ENCODE measurements around the gene STPG4.

Gene STPG4

DNA sequence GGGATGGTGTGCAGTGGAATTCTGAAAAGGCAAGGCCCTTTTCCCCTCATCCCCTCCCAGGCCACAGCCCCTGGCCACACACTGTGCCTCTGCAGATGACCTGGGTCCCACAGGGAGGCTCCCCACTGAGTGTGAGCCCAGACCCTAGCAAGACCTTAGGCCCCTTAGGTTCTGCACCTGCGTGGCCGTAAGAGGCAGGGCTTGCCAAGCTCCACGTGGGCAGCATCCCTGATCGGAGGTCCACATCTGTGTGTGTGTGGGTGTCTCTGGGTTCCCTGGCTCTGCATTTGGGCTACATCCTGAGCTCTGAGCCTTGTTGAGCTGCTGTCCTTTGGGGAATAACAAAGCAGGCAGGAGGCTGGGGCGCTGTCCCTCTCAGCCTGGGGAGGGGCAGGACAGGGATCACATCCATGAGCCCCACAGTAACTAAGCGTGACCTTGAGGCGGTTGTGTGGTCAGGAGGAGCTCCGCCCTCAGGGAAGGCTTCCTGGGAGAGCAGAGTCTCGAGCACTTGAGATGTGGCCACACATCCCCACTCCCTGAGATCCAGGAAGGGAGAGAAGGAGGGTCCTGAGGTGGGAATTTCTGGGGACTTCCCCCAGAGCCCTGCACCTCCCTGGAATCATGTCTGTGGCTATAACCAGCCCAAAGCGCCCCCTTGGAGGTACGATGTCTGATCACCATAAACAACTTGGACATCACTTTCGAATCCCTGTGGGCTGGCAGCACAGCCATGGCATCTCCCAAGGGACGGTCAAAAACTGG is 84.8 kb downstream of the STPG4 start:
- no peak overlapping the region for H3K4me3 ChIP-seq (ENCODE audit: low read depth, low read length)
- TF ChIP-seq CTCF (IDR thresholded peaks at IDR 0.05; ENCODE audit: low read depth, low read length), result no peak

DNA sequence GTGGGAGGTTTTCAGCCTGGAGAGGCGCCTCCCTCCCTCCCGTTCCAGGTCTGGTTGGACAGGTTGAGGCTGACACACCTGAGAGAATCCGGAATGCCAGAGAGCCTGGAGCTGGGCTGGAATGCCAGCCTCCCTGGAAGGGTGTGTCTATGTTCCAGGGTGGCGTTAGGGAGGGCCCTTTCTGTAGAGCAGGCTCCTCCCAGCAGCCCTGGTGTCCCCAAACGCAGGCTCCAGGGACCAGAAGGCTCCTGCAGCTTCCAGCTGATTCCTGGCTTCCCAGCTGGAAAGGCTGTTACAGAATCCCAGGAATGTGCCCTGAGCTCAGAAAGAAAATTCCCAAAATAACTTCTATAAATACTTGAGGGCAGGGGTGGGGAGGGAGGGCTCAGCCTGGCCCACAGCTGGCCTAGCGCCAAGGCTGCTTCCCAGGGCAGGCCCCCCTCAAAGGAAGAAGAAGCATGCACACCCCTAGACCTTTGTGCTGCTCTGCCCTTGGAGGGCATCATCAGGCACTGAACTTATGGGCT is 85.4 kb downstream of the STPG4 start:
- no peak for TF ChIP-seq CTCF (IDR thresholded peaks at IDR 0.05; ENCODE audit: low read depth, low read length)
- no peak overlapping the region for H3K4me3 ChIP-seq (ENCODE audit: low read depth, low read length)

- no peak for TF ChIP-seq CTCF (IDR thresholded peaks at IDR 0.05; ENCODE audit: low read depth, low read length)
- no peak overlapping the region for H3K4me3 ChIP-seq (ENCODE audit: low read depth, low read length)
These were observed 86.0 kb downstream of the STPG4 start for GRCh38 chr2:47068981-47069627.

- no peak overlapping the region for H3K4me3 ChIP-seq (ENCODE audit: low read depth, low read length)
- TF ChIP-seq CTCF (IDR thresholded peaks at IDR 0.05; ENCODE audit: low read depth, low read length), result no peak
These were observed 87.2 kb downstream of the STPG4 start for GRCh38 chr2:47067788-47068407.

DNA sequence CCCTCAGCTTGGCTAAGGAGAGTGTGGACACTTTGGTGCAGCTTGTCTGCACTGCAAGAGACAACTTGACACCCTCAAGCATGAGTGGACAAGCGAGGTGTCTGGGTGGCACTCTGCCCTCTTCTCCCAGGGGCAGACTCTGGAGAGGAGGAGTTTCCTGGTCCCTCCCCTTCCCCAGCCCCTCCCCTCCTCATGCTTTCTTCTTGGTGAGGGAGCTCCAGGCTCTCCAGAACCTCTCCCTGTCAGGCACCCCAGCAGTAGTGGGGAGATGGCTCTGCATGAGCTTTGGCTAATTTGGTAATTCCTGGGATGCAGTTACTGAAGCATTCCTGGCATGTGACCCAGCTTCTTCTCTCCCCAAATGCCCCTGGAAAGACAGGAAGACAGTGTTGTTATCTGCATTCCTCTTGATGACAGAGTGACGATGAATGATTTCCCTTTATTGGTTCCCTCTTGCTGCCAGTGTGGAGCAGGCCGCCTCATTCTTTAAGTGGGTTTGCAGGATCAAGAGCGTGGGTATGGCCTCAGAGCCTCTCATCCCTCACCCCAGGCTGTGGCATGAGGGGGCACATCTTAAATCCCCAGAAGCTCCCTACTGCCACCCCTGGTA is 89.2 kb downstream of the STPG4 start:
- H3K4me3 ChIP-seq (ENCODE audit: low read depth, low read length), result no peak overlapping the region

DNA sequence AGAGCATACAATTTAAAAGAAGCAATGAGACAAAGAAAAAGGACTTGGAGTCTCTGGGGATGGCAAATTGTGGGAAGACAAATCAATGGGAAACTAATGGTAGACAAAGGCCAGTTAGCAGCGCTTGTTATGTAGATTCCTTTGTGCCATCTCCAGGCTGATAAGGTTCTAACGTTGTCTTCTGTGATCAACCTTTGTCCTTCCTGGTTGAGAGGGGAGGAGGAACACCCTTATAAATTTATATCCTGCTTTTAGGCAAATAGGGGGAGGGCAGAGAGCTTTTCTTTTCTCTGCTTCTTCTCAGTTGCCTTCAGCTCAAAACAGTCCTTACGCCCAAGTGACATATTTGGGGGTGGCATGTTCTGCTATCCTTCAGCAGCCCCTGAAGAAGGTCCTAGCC is 89.8 kb downstream of the STPG4 start:
- no peak for TF ChIP-seq CTCF (IDR thresholded peaks at IDR 0.05; ENCODE audit: low read depth, low read length)

More for the DNA sequence above, 89.2 kb downstream of the STPG4 start:
- TF ChIP-seq CTCF (IDR thresholded peaks at IDR 0.05; ENCODE audit: low read depth, low read length), result no peak

More for the DNA sequence above, 89.8 kb downstream of the STPG4 start:
- H3K4me3 ChIP-seq (ENCODE audit: low read depth, low read length), result no peak overlapping the region
